ENCODE results near the gene PEX16. TPM values are rescaled to one million over a fixed set of nuclear protein-coding genes. Genes with fewer than 3 reads are reported as not detected.

The PEX16 gene
- total and polyA plus RNA-seq, 2 of the 13 experiments (the other 11 are each of a cell fraction or from before 2014, with no cell fraction given): 12.5 to 21.8 TPM

GRCh38 chr11:45964911-45965389 lies 47.3 kb upstream of the PEX16 start (continued):
- peak; percentile 88 for TF ChIP-seq CTCF (CRISPR knock-in tag; IDR thresholded peaks at IDR 0.05)

GRCh38 chr11:45961751-45962240 lies 44.1 kb upstream of the PEX16 start:
- ChIA-PET POLR2A (no interaction called here), CTCF (ENCODE audit: low intra/inter-chr PET ratio, low total read pairs) (no interaction called here)
- H2AFZ ChIP-seq (ENCODE audit: low read length): no peak overlapping the region
- H3K79me2 ChIP-seq (ENCODE audit: insufficient read depth, low read length): no peaks in the 10 kb centered on the region
- in situ Hi-C loops (cut with HindIII; ENCODE audit: extremely low pct_ligation_motif_present, low pct_unique_long_range_greater_than_20kb): no loop called here
- peaks cover 7% of the 10 kb centered on the region; the same call in 1 of the 2 replicates for H3K9me3 ChIP-seq (ENCODE audit: low read length)
- H3K4me3 ChIP-seq (replicated peaks in 1 of 3; ENCODE audit: insufficient read depth in 1 of 3, low read depth in 2 of 3, low read length in 3 of 3): no peak overlapping the region
- H3K4me2 ChIP-seq (ENCODE audit: low read depth, low read length): no peak overlapping the region
- H3K27me3 ChIP-seq (ENCODE audit: control insufficient read depth in 1 of 2, insufficient read depth in 2 of 2, low read length in 2 of 2): no peaks in the 10 kb centered on the region
- H3K4me1 ChIP-seq (ENCODE audit: insufficient read depth, low read length): no peaks in the 10 kb centered on the region
- no peak for DNase-seq (ENCODE audit: low spot score)
- FAIRE-seq: no peak
- H4K20me1 ChIP-seq (ENCODE audit: insufficient read depth, low read length): peaks cover 4% of the 10 kb centered on the region
- peaks cover 6 to 11% of the 10 kb centered on the region in 2 experiments; a peak in 4 of 5 replicates for H3K36me3 ChIP-seq (replicated peaks in 1 of 2; ENCODE audit: control insufficient read depth in 1 of 2, insufficient read depth in 2 of 2, low read length in 2 of 2)
- intact Hi-C loops (cut with micrococcal nuclease; ENCODE audit: unreplicated experiment): no loop called here
- no peak for ATAC-seq
- no TSS peak for BruUV-seq (replicated peaks)
- no peak overlapping the region for H3K9ac ChIP-seq (ENCODE audit: insufficient read depth, low read depth, low read length)
- WGBS (ENCODE audit: low lambda C conversion rate): 90% methylated on average over 7 of the region's 7 CpGs
- no peak overlapping the region for H3K27ac ChIP-seq (ENCODE audit: extremely low read length, insufficient read depth, low read length)
- TF ChIP-seq ZBTB33 (CRISPR knock-in tag; IDR thresholded peaks at IDR 0.05) (no peak), ZNF251 (CRISPR knock-in tag; IDR thresholded peaks at IDR 0.05) (no peak), ZNF382 (CRISPR knock-in tag; IDR thresholded peaks at IDR 0.05; ENCODE audit: borderline replicate concordance) (no peak), ZMYM3 (CRISPR knock-in tag; IDR thresholded peaks at IDR 0.05) (no peak), ZNF460 (CRISPR knock-in tag; IDR thresholded peaks at IDR 0.05; ENCODE audit: borderline replicate concordance) (no peak), ZNF512 (CRISPR knock-in tag; IDR thresholded peaks at IDR 0.05) (no peak), MZF1 (CRISPR knock-in tag; IDR thresholded peaks at IDR 0.05; ENCODE audit: borderline replicate concordance) (no peak), TERF1 (CRISPR knock-in tag; IDR thresholded peaks at IDR 0.05) (no peak), ZSCAN31 (CRISPR knock-in tag; IDR thresholded peaks at IDR 0.05; ENCODE audit: low read depth) (no peak), SSRP1 (CRISPR knock-in tag; IDR thresholded peaks at IDR 0.05) (no peak), ZNF136 (CRISPR knock-in tag; IDR thresholded peaks at IDR 0.05; ENCODE audit: low read depth) (no peak), HOXA9 (CRISPR knock-in tag; IDR thresholded peaks at IDR 0.05; ENCODE audit: borderline replicate concordance) (no peak), ZNF7 (CRISPR knock-in tag; IDR thresholded peaks at IDR 0.05) (no peak), GLI4 (CRISPR knock-in tag; IDR thresholded peaks at IDR 0.05; ENCODE audit: borderline replicate concordance) (no peak), KLF9 (CRISPR knock-in tag; IDR thresholded peaks at IDR 0.05; ENCODE audit: low read depth) (no peak), NCOA2 (CRISPR knock-in tag; IDR thresholded peaks at IDR 0.05) (no peak), ZNF335 (CRISPR knock-in tag; IDR thresholded peaks at IDR 0.05) (no peak)
